T-helper 22 cell (primary cell): Measurements from ENCODE around the gene SCYGR2.
"Not testable (repeated sequence)": the region's sequence is repeated elsewhere in the genome, so short reads cannot be mapped to it uniquely, and the experiment has no call there.

Source experiments
- DNase-seq: peaks from one replicate; pipeline ENCODE4 v3.0.0-alpha.2; 2020; ENCODE audit warnings: low read depth

SCYGR2 gene, protein sequence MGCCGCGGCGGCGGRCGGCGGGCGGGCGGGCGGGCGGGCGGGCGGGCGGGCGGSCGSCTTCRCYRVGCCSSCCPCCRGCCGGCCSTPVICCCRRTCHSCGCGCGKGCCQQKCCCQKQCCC

DNA sequence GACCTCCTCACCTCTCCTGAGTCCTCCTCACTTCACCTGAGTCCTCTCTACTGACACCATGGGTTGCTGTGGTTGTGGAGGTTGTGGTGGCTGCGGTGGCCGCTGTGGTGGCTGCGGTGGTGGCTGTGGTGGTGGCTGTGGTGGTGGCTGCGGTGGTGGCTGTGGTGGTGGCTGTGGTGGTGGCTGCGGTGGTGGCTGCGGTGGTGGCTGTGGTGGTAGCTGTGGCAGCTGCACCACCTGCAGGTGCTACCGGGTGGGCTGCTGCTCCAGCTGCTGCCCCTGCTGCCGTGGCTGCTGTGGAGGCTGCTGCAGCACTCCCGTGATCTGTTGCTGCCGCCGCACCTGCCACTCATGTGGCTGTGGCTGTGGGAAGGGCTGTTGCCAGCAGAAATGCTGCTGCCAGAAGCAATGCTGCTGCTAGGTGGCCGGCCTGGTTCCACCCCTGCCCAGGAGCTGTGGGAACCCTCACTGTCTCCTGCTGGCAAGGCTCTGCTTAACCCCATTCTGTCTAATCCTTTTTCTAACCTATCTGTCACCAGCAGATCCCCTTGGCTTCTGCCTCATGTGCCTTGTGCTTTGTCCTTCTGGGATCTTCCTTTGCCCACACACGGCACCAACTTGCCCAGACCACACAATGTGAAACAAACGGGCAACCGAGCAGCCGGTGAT is at the start of gene SCYGR2:
TSS of gene SCYGR2 (plus strand) at position 59 of the 669 bp plus-strand sequence. CDS start at position 59, 0 bp downstream.
- not testable (repeated sequence) for DNase-seq

DNA sequence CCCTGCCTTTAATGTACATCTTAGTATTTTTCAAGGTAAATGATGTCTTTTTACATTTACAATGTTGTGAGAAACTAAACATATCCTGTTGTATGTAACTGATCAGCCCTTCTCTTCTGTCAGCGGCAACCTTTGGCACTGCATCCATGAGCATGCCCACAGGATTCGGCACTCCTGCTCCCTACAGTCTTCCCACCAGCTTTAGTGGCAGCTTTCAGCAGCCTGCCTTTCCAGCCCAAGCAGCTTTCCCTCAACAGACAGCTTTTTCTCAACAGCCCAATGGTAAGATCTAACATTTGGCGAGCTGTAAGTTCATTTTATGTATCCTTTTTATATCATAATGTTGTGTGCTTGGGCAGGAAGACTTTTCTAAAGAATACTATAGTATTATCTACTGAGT is 46.9 kb upstream of the SCYGR2 start:
- DNase-seq: no peak

DNA sequence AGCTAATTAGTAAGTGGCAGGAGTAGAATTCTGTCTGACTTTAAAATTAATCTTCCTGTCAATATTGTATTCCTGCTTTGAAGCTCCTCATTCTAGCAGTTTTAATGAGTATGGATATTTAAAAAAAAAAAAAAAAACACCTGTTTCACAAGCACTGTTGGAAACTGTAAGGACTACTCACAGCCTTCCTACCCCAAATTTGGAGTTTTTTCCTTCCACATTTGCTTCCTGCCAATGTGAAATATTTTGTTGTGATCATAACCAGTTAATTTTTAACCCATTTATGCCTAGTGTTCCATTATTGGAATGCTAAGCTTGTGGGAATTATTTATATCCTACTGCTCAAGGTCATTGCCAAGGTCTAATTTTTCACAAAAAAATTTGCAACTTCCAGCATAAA is 36.1 kb upstream of the SCYGR2 start:
- no peak for DNase-seq

DNA sequence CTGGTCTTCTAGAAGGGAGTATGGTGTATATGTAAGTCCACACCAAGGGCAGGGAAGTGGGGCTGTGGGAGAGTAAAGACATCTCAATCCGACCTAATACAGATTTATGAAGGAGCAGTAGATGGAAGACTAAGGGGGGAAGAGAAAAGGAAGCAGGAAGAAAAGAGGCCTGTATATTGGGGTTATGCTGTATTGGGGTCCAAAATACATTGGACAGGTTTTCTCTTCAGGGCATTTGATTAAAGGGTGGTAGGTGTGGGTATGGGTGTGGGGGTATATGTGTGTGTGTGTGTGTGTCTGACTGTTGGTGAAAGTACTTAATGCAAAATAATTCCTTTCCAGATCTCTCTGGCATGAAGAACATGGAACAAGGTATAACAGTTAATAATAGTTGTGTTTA is 33.6 kb upstream of the SCYGR2 start:
- DNase-seq: no peak

DNA sequence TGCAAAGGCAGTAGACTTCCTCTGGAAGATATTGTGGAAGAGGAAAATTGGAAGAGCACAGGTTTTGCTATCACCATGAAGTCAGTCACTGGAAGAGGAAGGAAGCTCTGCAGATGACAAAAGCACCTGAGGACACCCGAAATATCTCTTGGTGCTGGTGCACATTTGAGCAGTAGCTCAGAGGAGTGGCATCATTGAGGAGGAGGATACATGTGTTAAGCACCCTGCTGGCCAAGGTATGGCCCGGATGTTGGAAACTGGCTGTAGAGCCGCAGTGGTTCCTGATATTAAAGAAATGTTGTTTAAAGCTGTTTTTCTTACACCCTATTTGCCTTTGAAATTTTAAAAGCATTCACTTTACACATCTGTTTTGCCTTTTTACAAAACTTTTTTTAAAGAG is 32.7 kb upstream of the SCYGR2 start:
- DNase-seq: no peak

DNA sequence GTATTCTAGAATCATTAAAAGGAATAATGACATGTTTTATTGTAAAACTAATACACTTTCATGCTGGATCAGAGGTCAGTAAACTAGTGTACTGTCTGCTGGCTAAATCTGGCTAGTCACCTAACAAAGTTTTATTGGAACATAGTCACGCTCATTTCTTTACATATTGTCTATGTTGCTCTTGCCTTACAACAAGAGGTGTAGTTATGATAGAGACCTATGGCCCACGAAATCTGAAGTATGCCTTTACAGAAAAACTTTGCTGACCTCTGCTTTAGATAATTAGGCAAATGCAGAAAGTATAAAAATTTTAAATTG is 29.9 kb upstream of the SCYGR2 start:
- DNase-seq: no peak

DNA sequence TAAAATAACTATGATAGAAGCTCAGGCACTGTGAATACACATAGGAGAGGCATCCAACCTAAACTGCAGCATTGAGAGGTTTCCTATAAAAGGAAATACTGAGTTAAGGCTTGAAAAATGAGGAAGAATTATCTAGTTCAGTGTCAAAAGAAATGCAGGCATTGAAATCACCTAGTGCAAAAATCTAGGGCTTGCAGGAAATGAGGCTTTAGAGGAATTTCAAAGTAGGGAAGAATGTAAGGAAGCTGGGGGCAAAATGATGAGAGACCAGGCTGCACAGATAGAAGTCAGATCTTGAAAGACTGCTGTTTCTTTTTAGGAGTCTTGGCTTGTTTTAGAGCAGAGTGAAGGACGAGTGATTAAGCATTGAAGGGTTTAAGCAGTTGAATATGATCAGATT is 28.1 kb upstream of the SCYGR2 start:
- DNase-seq: no peak

DNA sequence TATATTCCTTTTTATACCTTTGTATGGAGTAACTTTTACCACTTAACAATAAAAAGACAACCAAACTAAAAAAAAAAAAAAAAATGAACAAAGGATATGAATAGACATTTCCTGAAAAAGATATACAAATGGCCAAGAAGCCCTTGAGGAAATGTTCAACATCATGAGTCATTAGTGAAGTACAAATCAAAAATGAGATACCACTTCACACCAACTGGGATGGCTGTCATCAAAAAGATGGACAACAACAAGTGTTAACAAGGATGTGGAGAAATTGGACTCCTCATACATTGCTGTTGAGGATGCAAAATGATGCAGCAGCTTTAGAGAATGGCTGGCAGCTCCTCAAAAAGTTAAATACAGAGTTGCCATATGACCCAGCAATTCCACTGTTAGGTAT is 22.6 kb upstream of the SCYGR2 start:
- no peak for DNase-seq

DNA sequence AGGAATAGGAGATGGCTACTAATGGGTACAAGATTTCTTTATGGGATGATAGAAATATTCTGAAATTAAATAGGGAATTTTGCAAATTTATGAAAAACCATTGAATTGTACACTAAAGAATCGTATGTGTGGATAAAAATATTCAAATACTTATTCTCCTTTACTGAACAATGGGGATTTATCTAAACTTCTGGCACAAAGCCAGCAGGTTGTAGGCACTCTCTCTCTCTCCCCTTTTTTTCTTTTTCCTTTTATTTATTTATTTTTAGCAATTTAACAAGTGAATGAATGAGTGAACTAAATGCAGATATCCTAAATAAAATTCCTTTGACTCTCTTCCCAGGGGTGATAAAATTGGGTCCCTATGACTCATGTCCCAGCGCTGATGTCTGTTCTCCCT is 21.9 kb upstream of the SCYGR2 start:
- no peak for DNase-seq

DNA sequence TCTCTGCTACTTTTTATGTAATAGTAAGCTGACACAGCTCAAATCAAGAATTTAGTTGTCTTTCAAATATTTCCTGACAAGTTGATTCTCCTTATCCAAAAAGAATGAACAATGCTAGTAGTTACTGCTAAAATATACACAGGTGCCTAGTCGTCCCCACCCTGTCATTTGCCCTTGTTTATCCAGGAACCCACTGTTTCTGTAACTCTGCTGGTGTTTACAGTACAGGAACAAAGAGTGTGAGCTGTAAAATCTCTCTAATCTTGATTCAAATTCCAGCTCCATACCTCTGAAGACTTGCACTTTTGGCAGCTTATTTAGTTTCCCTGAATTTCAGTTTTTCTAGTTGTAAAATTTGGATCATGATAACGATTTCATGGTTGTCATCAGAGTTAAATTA is 21.1 kb upstream of the SCYGR2 start:
- DNase-seq: no peak

DNA sequence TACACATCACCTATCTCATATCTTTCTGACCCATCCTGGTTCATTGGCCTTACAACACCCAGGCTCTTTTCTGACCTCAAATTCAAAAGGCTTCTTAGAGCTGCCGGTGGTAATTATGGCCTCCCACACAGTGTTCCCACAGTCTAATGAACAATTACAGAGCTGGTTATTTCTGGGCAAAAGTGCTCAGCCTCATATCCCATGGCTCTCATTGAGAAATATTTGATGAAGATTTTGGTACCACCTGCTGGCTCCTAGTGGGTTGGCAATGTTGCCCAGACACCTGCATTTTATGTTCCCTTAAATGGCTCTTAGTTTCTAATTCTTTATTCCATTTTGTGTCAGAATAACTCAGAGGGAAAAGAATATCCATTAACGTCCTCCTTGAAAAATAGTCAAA is 20.1 kb upstream of the SCYGR2 start:
- no peak for DNase-seq

DNA sequence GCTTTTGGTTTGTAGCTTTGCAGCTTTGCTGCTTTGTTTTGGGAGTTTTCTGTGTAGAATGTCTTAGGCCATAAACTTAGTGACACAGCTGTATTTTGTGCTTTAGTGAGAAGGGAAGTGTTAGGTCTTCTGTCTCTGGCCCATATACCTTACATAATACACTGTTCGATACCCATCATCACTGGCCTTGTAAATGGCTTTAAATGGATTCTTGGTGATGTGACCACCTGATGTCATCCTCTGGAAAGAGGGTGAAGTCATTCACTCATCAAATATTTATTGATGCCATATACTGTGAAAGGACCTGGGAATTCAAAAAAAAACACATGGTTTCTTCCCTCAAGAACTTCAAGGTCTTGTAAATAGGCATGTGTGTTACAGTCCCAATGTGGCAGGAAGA is 18.9 kb upstream of the SCYGR2 start:
- no peak for DNase-seq

DNA sequence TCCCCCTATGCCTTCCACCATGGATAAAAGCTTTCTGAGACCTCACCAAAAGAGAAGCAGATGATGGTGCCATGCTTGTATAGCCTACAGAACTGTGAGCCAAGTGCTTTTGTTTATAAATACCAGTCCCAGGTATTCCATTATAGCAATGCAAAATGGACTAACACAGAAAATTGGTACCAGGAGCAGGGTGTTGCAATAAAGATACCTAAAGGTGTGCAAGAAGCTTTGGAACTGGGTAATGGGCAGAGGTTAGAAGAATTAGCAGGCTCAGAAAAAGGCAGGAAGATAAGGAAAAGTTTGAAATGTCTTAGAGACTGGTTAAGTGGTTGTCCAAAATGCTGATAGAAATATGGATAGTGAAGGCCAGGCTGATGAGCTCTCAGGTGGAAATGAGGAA is 16.3 kb upstream of the SCYGR2 start:
- no peak for DNase-seq

DNA sequence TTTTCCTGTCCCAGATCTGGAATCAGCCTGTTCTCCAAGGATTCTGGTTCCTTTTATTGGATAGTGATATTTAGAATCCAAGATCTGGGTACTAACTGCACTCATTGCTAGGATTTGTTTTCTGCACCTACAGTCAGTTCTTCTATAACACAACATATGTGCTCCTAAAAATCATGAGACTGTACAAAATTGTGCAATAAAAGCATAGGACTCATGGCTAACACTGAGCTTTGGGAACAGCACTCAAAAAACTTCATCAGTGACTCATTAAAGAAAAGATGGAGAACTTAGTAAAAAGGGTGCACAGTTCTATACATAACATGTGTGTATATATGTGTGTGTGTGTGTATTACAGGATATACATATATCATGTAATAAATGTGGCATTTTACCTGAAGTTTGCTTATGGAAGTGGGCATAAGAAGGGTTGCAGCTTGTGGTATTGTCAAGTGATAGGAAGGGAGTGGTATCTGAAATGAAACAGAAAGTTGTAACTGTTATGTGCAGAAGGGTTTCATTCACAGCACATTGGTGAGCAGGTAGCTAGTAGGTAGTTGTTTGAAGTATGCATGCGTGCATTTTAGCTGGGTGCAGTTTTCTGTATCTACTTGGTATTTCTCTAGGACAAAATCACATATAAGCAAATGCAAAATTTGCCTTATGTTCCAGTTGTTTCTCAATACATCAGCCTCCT is 5.9 kb upstream of the SCYGR2 start:
- DNase-seq: no peak

DNA sequence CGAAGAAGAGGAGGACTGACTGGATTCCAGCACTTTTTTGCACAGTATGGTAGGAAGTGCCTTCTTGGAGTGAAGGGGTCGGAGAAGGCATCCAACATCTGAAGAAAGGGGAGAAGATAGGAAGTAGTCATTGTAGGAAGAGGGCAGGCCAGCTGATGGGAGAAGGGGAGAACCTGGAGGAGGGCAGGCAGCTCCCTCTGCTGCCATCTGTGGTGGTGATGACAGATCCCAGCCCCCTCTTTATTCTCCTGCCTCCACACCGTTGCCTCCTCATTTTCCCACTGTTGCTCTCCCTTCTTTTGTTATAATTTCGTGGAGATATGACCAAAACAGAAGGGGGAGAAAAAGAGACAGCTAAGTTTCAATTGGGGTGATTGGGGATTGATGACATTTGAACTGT is 2.9 kb upstream of the SCYGR2 start:
- DNase-seq: no peak

DNA sequence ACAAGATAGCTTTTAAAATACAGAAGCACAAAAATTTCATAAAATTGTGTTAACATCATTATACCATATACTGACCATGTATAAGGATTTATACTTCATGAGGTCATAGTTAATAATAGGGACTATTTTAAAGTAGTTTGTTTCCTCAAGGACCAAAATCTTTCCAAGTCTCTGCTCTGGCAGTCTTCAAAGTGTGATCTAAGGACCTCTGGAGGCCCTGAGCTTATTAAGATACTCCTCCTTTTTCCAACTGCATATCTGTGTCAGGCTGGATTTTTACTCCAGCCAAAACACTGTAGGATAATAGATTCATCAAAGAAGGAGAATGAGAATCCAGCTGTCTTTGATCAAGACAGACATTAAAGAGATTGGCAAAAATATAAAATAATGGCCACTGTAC is 1.7 kb upstream of the SCYGR2 start:
- no peak for DNase-seq

DNA sequence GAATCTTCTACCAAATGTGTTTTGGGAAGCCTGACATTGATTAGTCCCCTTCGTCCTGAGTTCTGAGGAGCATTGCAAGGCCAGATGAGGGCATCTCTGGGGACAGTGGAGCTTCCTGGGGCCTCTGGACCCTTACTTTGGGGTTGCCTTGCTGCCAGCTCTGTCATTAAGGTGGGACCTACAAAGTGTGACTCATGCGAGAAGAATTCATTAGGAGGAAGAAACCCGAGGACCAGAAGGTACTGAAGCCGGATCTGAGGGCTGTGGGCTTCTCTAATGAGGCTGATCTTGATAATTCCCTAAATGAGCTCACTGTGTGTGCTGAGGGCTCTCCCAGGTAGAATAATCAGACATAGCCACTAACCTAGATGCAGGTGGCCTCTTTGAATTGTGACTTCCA is 695 bp upstream of the SCYGR2 start:
- no peak for DNase-seq

DNA sequence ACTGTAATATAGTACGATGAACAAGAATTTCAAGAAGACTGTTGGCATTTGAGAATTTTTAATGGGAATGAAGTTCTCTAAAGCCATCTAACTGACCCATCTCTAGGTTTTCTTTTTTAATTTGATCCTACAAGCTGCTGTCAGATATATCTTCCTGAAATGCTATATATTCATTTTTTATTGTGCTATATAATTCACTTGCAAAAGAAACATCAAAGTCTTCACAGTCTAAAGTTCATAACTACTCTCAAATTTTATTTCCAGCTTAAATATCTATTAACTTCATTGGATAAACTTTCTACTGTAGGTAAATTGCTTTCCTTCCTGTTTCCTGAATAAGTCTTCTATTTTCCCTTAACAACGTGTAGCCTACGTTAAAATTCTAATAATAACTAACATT is 3.7 kb downstream of the SCYGR2 start:
- DNase-seq: no peak

DNA sequence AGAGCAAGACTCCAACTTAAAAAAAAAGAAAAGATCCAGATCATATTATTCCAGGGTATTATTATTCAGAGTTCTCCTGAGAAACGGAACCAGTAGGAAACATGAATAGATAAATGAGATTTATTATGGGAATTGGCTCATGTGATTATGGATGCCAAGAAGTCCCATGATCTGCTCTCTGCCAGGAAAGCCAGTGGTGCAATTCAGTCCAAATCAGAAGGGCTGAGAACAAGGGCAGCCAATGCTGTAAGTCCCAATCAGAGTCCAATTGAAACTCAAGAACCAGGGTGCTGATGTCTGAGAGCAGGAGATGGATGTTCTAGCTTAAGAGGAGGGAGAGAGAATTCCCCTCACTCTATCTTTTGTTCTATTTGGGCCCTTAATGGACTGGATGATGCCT is 7.8 kb downstream of the SCYGR2 start:
- no peak for DNase-seq

DNA sequence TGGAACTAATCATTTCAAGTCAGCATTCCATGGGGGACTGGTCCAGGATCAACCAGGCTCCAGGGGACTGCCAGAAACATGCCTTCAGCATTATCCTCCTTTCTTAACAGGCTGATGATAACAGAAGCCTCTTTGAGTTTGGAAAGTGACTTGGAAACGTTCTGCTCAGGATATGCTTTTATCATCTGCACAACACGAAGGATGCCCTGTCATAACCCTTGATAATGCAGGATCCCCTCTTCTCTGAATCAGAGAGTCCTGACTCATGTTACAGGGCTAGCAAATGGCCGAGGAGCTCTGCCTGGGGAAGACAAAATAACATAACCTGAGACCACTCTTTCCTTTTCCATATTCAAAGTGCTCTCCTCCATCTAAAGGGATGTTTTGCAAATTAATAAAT is 9.2 kb downstream of the SCYGR2 start:
- DNase-seq: no peak

DNA sequence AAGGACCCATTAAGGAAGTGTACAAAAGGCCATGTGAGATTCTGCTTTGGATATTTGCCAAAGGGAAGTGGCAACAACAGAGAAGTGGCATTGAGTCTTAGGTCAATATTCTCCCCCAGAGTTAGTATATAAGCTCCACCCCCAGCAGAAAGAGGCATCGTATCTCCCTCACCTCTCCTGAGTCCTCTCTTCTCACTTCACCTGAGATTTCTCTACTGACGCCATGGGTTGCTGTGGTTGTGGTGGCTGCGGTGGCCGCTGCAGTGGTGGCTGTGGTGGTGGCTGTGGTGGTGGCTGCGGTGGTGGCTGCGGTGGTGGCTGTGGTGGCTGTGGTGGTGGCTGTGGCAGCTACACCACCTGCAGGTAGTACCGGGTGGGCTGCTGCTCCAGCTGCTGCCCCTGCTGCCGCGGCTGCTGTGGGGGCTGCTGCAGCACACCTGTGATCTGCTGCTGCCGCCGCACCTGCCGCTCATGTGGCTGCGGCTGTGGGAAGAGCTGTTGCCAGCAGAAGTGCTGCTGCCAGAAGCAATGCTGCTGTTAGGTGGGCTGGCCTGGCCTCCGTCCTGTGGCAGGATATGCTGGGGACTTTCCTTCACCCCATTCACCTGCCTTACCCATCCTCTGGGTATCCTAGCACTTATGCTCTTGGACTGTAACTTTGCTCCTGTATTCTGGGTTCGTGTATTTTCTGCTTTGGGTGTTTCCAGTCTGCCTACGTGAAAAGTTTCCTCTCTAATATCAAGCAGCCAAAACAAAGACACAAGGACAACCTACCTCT is 10.1 kb downstream of the SCYGR2 start:
- DNase-seq: no peak

DNA sequence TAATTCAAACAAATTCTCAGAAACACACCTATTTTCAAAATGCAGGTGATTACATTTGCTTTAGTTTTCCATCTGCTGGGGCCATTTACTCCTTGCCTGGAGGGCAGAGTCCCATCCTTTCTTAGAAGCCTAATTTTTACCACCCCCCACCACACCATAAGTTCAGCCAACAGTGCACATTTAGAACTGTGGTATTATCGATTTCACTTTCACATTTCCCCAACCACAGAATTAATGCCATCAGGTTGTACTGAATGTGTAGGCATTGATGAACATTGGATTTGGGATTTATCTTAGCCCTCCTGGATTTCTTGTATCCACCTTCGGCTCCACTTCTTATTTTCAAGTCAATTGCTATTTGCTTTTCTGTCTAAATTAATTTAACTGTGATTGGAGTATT is 11.4 kb downstream of the SCYGR2 start:
- DNase-seq: no peak

DNA sequence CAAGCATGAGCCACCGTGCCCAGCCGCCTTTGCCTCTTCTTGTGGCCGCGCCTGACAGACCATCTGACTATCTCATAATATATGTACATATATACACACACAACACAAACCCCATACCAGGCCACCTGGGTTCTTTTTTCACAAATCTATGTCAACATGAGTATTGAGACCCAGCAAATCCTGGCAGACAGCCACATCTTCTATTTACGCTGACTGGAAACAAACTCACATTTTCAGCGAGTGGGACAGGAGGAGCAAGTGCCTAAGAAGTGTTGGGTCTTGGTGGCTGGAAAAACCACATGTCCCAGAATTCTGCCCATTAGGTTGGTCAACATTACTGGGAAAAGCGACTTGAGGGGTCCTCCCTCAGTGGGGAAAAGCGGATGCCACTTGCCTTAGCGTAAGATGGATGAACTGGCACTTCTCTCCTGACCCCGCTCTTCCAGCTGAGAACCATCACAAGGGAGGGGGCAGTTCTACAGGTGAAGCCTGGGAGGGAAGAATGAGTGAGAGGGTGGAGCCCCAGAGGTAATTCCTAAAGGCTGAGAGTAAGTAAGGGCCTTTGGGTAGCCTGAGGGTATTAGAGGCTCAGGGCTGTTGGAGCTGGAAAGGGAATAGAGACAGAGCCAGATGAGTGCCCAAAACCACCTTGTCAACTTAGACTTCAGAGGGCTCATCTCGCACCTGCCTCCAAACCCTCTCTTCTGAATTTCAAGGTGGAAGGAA is 14.0 kb downstream of the SCYGR2 start:
- no peak for DNase-seq
